Spleen (tissue), 11 donors: Measurements from ENCODE around the gene SSBP1. TPM values are rescaled to one million over a fixed set of nuclear protein-coding genes. Genes with fewer than 3 reads are reported as not detected.

Source experiments
- DNase-seq: peaks from one replicate; pipeline ENCODE4 v3.0.0-alpha.2; 2020
- H3K27ac ChIP-seq, 8 donors: fragments of 200-600 bp; sonication (generic) in 7 of 8; 1 replicate in 4 of 8; 2 replicates in 4 of 8; pipeline versions ENCODE4 v1.5.0 to v1.8.0; 2016 to 2021; ENCODE audit warnings: inconsistent platforms in 4 of 8, mild to moderate bottlenecking in 4 of 8, moderate library complexity in 1 of 8
- H3K27me3 ChIP-seq, 7 donors: fragments of 200-600 bp; sonication (generic) in 6 of 7; replicated peaks in 1 of 7; 1 replicate in 4 of 7; 2 replicates in 3 of 7; pipeline versions ENCODE4 v1.5.0 to v1.8.0; 2016 to 2021; ENCODE audit warnings: inconsistent platforms in 3 of 7, mild to moderate bottlenecking in 1 of 7
- H3K36me3 ChIP-seq, 6 donors: fragments of 200-600 bp; sonication (generic) in 5 of 6; 1 replicate in 4 of 6; 2 replicates in 2 of 6; pipeline versions ENCODE4 v1.5.0 to v1.8.0; 2016 to 2021; ENCODE audit warnings: inconsistent platforms in 2 of 6
- H3K4me1 ChIP-seq, 6 donors: fragments of 200-600 bp; sonication (generic) in 5 of 6; 1 replicate in 3 of 6; 2 replicates in 3 of 6; pipeline versions ENCODE4 v1.5.0 to v1.8.0; 2016 to 2021; ENCODE audit warnings: inconsistent platforms in 3 of 6
- H3K4me3 ChIP-seq, 8 donors: fragments of 200-600 bp; sonication (generic) in 7 of 8; 1 replicate in 4 of 8; 2 replicates in 4 of 8; pipeline versions ENCODE4 v1.5.0 to v1.8.0; 2016 to 2021; ENCODE audit warnings: inconsistent platforms in 4 of 8, mild to moderate bottlenecking in 4 of 8, moderate library complexity in 2 of 8
- H3K9me3 ChIP-seq, 8 donors: fragments of 200-600 bp; sonication (generic) in 7 of 8; 1 replicate in 4 of 8; 2 replicates in 4 of 8; pipeline versions ENCODE4 v1.5.0 to v1.8.0; 2016 to 2021; ENCODE audit warnings: inconsistent platforms in 4 of 8
- POLR2A ChIP-seq, 3 donors: fragments of 450-650 bp; IDR thresholded peaks; one replicate each; pipeline ENCODE4 v1.5.1; 2017; ENCODE audit warnings: antibody characterized with exemption in 3 of 3, mild to moderate bottlenecking in 1 of 3
- POLR2AphosphoS5 ChIP-seq, 3 donors: sonication (generic); formaldehyde crosslinking; IDR thresholded peaks; one replicate each; pipeline ENCODE4 v1.5.1; 2017; ENCODE audit warnings: antibody characterized with exemption in 3 of 3
- WGBS, 5 donors: extraction: QIAGEN DNeasy Blood & Tissue Kit in 3 of 5; methylation state at CpG; one replicate each; pipeline versions ENCODE4 v1.1.5 to v1.1.7; 2013 to 2018; 5-methylcytosine and 5-hydroxymethylcytosine counted together
- intact Hi-C: fragments of 100-400 bp; cut with DNase I; formaldehyde crosslinking; loops from one replicate; pipeline ENCODE4 v1.15.0; 2023; ENCODE audit warnings: low total_unique reads
- polyA plus RNA-seq, 3 donors: library from polyadenylated mRNA; stranded (reverse); fragments of 200-250 nt; gene quantifications; one replicate each; pipeline ENCODE4 v1.2.1, GENCODE V29; 2013
- total RNA-seq, 7 donors: library from RNA; depleted of rRNA in 3 of 7; stranded (reverse); fragments of >200 nt in 3 of 7; fragmentation: NEBNext Ultra II Directional in 4 of 7; extraction: Animal tissue kit (Norgen Biotek cat#: 25700) in 4 of 7; gene quantifications; one replicate each; pipeline versions ENCODE4 v1.1.0 to v1.2.1, GENCODE V29; 2016 to 2021
- TF ChIP-seq, protein P1 (sequence below), 11 experiments: fragments of 200-600 bp in 7 of 11; fragments of 450-650 bp in 4 of 11; sonication (generic) in 4 of 11; IDR thresholded peaks in 8 of 11; conservative IDR thresholded peaks in 3 of 11; 1 replicate in 7 of 11; 2 replicates in 4 of 11; pipeline versions ENCODE4 v1.4.0 to v1.8.0; 2016 to 2021; ENCODE audit warnings: antibody characterized with exemption in 11 of 11, inconsistent platforms in 4 of 11, mild to moderate bottlenecking in 1 of 11
- donor health status: healthy with polysubstance abuse.
- donor health status: DM: no; HTN: no; CAD: no; lungs with moderate emphysema.
- donor health status: DM: no; HTN: no; CAD: no.
- donor health status: Bipolar disorder and iron deficiency.
- donor health status: healthy.
- donor health status: DM: no; HTN: no; CAD: no.
- donor health status: DM: yes; HTN: yes; CAD: no.

The SSBP1 gene
- total and polyA plus RNA-seq, 10 donors, result 69.3 to 185 (median 104) TPM

DNA sequence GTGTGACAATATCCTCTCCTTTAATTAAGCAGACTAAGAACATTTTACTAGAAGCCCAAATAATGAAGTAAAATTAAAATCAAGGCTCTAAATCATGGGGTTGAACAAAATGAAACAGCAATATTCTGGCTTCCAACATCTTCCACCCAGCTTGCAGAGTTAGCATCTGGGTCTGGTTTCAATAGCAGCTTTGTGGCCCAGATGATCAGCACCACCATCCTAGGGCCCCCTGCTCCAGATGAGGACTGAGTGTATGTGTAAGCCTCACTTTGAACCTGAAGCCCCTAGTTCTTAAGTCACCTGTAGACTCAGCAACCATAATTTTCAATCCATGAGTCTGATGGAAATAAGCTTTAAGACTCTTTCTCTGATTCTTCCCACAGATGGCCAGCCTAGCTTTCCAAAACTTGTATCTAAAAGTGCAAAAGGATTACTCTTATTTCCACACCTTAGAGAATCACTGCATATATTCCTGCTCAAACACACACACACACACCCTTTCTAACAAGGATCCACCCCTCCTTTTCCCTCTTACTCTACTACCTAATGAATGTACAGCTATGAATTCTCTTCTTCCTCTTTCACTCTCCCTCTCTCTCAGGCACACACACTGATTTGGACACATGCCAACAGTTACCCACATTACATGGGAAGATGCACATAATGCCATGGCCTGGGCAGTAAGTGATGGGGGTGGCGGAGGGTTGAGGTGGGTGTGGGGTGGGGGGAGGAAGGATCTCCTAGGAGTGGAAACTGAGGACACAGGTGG, 39.7 kb upstream of the SSBP1 start:
- H3K27ac ChIP-seq, result peak overlapping the region in 2 of 8 donors; percentile 1 to 61
- no peaks in the 10 kb centered on the region for H3K9me3 ChIP-seq
- no peaks in the 10 kb centered on the region for H3K27me3 ChIP-seq
- peaks cover 29 to 88% (median 66%) of the 10 kb centered on the region in 6 donors for H3K4me1 ChIP-seq
- H3K36me3 ChIP-seq, result peaks cover 0 to 3% (median 0%) of the 10 kb centered on the region in 6 donors
- TF ChIP-seq POLR2AphosphoS5 (IDR thresholded peaks at IDR 0.05) (no peak), POLR2A (IDR thresholded peaks at IDR 0.05) (no peak)
- TF ChIP-seq, protein P1, sequence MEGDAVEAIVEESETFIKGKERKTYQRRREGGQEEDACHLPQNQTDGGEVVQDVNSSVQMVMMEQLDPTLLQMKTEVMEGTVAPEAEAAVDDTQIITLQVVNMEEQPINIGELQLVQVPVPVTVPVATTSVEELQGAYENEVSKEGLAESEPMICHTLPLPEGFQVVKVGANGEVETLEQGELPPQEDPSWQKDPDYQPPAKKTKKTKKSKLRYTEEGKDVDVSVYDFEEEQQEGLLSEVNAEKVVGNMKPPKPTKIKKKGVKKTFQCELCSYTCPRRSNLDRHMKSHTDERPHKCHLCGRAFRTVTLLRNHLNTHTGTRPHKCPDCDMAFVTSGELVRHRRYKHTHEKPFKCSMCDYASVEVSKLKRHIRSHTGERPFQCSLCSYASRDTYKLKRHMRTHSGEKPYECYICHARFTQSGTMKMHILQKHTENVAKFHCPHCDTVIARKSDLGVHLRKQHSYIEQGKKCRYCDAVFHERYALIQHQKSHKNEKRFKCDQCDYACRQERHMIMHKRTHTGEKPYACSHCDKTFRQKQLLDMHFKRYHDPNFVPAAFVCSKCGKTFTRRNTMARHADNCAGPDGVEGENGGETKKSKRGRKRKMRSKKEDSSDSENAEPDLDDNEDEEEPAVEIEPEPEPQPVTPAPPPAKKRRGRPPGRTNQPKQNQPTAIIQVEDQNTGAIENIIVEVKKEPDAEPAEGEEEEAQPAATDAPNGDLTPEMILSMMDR (IDR thresholded peaks at IDR 0.05 in 8 of 11, conservative IDR thresholded peaks at IDR 0.05 in 3 of 11), result no peak
- intact Hi-C loops, result no loop called here
- WGBS, 5 donors, result 44 to 67% (median 60%) methylated on average over 1 of the region's 1 CpG
- no peak for DNase-seq
- peak overlapping the region in 1 of 8 donors; percentile 7 for H3K4me3 ChIP-seq

DNA sequence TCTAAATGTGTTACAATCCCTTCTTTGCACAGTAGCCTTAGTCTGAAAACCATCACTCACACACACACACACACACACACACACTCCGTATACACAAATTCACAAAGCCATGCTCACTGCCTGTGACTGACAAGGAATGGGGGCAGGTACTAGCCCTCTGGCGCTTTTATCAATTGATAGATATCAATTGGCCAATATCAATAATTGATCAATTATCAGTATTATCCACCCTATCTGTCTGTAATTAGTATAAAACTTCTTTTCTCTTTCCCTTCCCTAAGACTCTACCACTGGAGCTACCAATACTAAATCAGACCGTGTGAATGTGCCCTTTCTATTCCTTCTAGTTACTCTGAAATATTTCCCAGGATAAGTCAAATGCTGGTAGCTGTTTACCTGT, 38.3 kb upstream of the SSBP1 start:
- intact Hi-C loops, result no loop called here
- no peak for DNase-seq
- TF ChIP-seq, protein P1 (IDR thresholded peaks at IDR 0.05 in 8 of 11, conservative IDR thresholded peaks at IDR 0.05 in 3 of 11), result no peak
- TF ChIP-seq POLR2A (IDR thresholded peaks at IDR 0.05), result no peak
- no peak for TF ChIP-seq POLR2AphosphoS5 (IDR thresholded peaks at IDR 0.05)
- Histone ChIP-seq H3K9me3 (no peaks in the 10 kb centered on the region), H3K4me3 (peak overlapping the region in 2 of 8 donors; percentile 19 to 91), H3K27ac (peak overlapping the region in 1 of 8 donors; percentile 96), H3K4me1 (peaks cover 29 to 74% (median 65%) of the 10 kb centered on the region in 6 donors), H3K36me3 (no peaks in the 10 kb centered on the region), H3K27me3 (no peaks in the 10 kb centered on the region)
- WGBS, 5 donors, result 78 to 89% (median 82%) methylated on average over 3 of the region's 3 CpGs

DNA sequence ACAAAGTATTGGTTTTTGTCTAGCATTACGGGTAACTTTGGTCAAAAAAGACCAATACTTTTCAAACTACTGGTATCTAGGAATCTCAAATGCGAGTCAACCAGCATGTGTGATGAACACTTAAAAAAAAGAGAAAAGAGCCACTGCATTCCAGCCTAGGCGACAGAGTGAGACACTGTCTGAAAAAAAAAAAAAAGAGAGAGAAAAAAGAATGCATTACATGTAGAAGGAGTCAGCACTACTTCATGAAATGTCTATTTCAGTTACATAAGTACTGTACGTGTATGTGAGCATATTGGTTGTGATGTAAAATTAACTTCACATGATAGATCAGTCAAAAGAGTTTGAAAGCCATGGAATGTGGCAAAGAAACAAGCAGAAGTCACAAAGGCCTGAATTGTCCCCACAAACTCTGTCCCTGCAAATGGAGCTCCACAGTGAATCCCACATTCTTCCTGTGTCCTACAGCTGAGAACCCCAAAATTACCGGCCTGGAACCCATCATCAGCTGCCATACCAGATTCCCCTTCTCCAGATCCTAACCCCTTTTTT, 37.8 kb upstream of the SSBP1 start:
- H3K4me1 ChIP-seq, result peaks cover 29 to 69% (median 63%) of the 10 kb centered on the region in 6 donors
- WGBS, 5 donors, result 67 to 83% (median 74%) methylated on average over 5 of the region's 5 CpGs
- peak overlapping the region; percentile 62 to 94 (median 84) for H3K4me3 ChIP-seq
- H3K36me3 ChIP-seq, result no peaks in the 10 kb centered on the region
- H3K27me3 ChIP-seq, result no peaks in the 10 kb centered on the region
- DNase-seq, result no peak
- intact Hi-C loops, result no loop called here
- H3K27ac ChIP-seq, result peak overlapping the region in 6 of 8 donors; percentile 86 to 96 (median 93)
- TF ChIP-seq POLR2A (IDR thresholded peaks at IDR 0.05) (no peak), POLR2AphosphoS5 (IDR thresholded peaks at IDR 0.05) (no peak)
- TF ChIP-seq, protein P1 (IDR thresholded peaks at IDR 0.05 in 8 of 11, conservative IDR thresholded peaks at IDR 0.05 in 3 of 11), result no peak
- no peaks in the 10 kb centered on the region for H3K9me3 ChIP-seq

DNA sequence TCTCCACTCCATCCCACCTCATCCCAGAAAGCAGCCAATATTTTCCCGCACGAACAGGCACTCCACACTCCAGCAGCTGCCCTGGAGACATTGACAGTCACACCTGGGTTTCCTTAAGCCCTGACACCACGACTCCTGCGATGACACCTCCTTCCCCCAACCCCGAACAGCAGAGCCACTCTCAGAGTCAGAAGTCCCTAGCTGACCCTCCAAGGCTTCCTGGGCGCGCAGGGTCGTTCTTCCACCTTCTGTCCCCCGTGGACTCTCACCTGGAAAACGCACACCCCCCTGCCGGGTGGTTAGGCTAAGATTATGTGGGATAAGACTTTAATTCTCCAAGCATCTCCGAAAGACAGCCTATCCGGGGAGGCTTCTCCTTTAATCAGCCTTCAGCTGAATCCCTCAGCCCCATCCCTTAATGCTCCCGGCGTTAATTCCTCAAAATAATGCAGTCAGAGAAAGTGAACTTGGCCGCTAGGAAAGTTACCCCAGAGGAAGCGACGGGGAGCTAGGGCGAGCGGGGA, 37.2 kb upstream of the SSBP1 start:
- Histone ChIP-seq H3K36me3 (no peaks in the 10 kb centered on the region), H3K4me3 (peak overlapping the region; percentile 62 to 94 (median 84)), H3K27ac (peak overlapping the region; percentile 75 to 96 (median 92)), H3K4me1 (peaks cover 29 to 64% (median 58%) of the 10 kb centered on the region in 6 donors), H3K27me3 (no peaks in the 10 kb centered on the region), H3K9me3 (no peaks in the 10 kb centered on the region)
- 7 to 11% (median 10%) methylated on average over 17 to 20 of the region's 20 CpGs for WGBS, 5 donors
- DNase-seq, result peak; percentile 81
- intact Hi-C loops, result no loop called here
- no peak for TF ChIP-seq POLR2AphosphoS5 (IDR thresholded peaks at IDR 0.05)
- no peak for TF ChIP-seq POLR2A (IDR thresholded peaks at IDR 0.05)
- TF ChIP-seq, protein P1 (IDR thresholded peaks at IDR 0.05 in 8 of 11, conservative IDR thresholded peaks at IDR 0.05 in 3 of 11), result no peak
